ENCODE data around the gene EFR3B. TPM values are rescaled to one million over a fixed set of nuclear protein-coding genes. Genes with fewer than 3 reads are reported as not detected.

EFR3B gene
- polyA plus RNA-seq, 1 experiment: 0.11 TPM

DNA sequence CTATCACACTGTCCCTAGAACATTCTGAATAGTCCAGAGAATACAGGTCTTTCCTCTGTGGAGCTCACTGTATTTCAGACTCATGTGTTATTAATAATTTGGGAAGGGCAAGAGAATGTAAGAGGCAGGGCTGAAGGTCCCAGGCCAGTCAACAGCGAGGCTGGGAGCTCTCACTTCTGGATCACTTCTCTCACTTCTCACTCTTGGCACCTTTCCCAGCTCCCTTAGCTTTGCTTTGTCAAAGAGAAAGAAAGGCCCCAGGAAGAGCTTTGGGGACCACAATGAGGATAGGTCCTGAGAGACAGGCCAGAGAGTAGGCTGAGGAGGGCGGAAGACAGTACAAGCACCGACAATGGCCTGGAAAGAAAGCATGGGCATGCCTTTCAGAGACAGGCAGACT is 11.2 kb downstream of the EFR3B start:
- DNase-seq (ENCODE audit: low read depth): no peak
- CTCF ChIA-PET: no interaction called here
- no peak overlapping the region for H3K4me3 ChIP-seq (ENCODE audit: low read depth, low read length)
- POLR2A ChIA-PET: no interaction called here
- no peaks in the 10 kb centered on the region for H3K36me3 ChIP-seq (ENCODE audit: control insufficient read depth, insufficient read depth, low read length)
- TF ChIP-seq, protein P1, sequence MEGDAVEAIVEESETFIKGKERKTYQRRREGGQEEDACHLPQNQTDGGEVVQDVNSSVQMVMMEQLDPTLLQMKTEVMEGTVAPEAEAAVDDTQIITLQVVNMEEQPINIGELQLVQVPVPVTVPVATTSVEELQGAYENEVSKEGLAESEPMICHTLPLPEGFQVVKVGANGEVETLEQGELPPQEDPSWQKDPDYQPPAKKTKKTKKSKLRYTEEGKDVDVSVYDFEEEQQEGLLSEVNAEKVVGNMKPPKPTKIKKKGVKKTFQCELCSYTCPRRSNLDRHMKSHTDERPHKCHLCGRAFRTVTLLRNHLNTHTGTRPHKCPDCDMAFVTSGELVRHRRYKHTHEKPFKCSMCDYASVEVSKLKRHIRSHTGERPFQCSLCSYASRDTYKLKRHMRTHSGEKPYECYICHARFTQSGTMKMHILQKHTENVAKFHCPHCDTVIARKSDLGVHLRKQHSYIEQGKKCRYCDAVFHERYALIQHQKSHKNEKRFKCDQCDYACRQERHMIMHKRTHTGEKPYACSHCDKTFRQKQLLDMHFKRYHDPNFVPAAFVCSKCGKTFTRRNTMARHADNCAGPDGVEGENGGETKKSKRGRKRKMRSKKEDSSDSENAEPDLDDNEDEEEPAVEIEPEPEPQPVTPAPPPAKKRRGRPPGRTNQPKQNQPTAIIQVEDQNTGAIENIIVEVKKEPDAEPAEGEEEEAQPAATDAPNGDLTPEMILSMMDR (IDR thresholded peaks at IDR 0.05; ENCODE audit: insufficient read depth, low read depth, low read length): no peak
- H3K27me3 ChIP-seq (ENCODE audit: control insufficient read depth, insufficient read depth, low read length): 0 out of 2 replicates have a peak, but pooled peaks cover 2% of the 10 kb centered on the region

GRCh38 chr2:25054720-25055119 is 12.8 kb downstream of the EFR3B start:
- no peak for DNase-seq (ENCODE audit: low read depth)
- POLR2A ChIA-PET: no interaction called here
- Histone ChIP-seq H3K27me3 (ENCODE audit: control insufficient read depth, insufficient read depth, low read length) (0 out of 2 replicates have a peak, but pooled peaks cover 2% of the 10 kb centered on the region), H3K4me3 (ENCODE audit: low read depth, low read length) (no peak overlapping the region), H3K36me3 (ENCODE audit: control insufficient read depth, insufficient read depth, low read length) (no peaks in the 10 kb centered on the region)
- TF ChIP-seq, protein P1 (IDR thresholded peaks at IDR 0.05; ENCODE audit: insufficient read depth, low read depth, low read length): no peak
- CTCF ChIA-PET: no interaction called here

- no peaks in the 10 kb centered on the region for H3K36me3 ChIP-seq (ENCODE audit: control insufficient read depth, insufficient read depth, low read length)
- TF ChIP-seq, protein P1 (IDR thresholded peaks at IDR 0.05; ENCODE audit: insufficient read depth, low read depth, low read length): no peak
- ChIA-PET POLR2A (no interaction called here), CTCF (interaction anchor here (1.5 kb wide), 1 partner anchor 141 kb away, joined by 5 read pairs; no protein-coding TSS in a partner anchor)
- no peak overlapping the region for H3K4me3 ChIP-seq (ENCODE audit: low read depth, low read length)
- 0 out of 2 replicates have a peak, but pooled peaks cover 2% of the 10 kb centered on the region for H3K27me3 ChIP-seq (ENCODE audit: control insufficient read depth, insufficient read depth, low read length)
- DNase-seq (ENCODE audit: low read depth): no peak
These were observed 13.6 kb downstream of the EFR3B start for GRCh38 chr2:25055376-25055920.

DNA sequence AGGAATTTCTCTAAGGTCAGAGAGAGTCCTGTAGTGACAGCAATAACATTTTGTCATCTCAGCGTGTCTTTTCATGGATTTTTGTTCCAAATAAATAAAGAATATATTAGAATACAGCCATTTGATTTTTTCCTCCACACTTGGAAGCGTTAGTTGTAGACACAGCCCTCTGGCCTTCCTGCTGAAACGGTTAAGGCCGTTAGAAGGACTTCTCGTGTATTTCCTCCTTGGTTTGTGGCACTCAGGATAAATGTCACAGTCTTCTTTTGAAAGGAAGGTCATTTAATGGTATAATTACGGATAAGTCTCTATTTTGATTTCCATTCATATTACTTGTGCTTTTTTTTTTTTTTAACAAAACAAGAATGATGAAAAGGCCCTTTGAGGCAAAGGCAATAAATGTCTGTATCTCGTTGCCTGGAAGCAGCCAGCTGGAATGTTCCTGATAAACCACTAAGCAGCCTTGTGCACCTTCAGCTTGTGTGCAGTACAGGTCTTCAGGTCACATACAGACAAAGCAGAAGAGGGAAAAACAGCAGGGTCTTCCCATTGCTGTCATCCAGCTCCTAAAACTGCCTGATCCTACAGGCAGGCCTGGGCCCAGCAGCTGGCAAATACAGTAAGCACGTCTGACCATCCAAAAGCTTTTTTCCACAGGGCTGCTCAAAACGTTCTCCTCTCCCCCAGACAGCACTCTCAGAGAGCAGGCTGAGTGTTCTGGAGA is 14.4 kb downstream of the EFR3B start:
- no peaks in the 10 kb centered on the region for H3K36me3 ChIP-seq (ENCODE audit: control insufficient read depth, insufficient read depth, low read length)
- CTCF ChIA-PET: interaction anchor here (1.5 kb wide), 1 partner anchor 140 kb away, joined by 5 read pairs; no protein-coding TSS in a partner anchor
- no peak for DNase-seq (ENCODE audit: low read depth)
- 0 out of 2 replicates have a peak, but pooled peaks cover 2% of the 10 kb centered on the region for H3K27me3 ChIP-seq (ENCODE audit: control insufficient read depth, insufficient read depth, low read length)
- no peak overlapping the region for H3K4me3 ChIP-seq (ENCODE audit: low read depth, low read length)
- TF ChIP-seq, protein P1 (IDR thresholded peaks at IDR 0.05; ENCODE audit: insufficient read depth, low read depth, low read length): no peak
- POLR2A ChIA-PET: no interaction called here

DNA sequence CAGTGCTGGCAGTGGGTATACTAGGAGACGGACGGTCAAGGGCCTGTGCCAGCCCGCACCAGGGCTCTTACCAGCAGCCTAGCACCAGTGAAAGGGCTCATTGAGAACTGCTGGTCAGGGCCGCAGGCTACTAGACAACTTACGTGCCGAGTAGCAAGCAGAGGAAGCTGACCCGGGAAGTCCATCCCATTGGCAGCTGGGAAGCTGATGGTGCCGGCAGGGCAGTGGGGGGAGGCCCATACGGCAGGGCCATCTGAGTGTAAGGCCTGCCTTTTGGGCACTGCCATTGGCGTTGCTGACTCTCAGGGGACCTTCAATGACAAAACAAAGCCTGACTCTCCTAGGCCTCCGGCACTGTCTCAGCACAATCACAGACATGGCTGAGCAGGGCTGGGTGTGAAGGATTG is 20.6 kb downstream of the EFR3B start:
- H3K27me3 ChIP-seq (ENCODE audit: control insufficient read depth, insufficient read depth, low read length): peaks cover 4% of the 10 kb centered on the region; the same call in 1 of the 2 replicates
- TF ChIP-seq, protein P1 (IDR thresholded peaks at IDR 0.05; ENCODE audit: insufficient read depth, low read depth, low read length): no peak
- ChIA-PET CTCF (no interaction called here), POLR2A (no interaction called here)
- no peaks in the 10 kb centered on the region for H3K36me3 ChIP-seq (ENCODE audit: control insufficient read depth, insufficient read depth, low read length)
- H3K4me3 ChIP-seq (ENCODE audit: low read depth, low read length): no peak overlapping the region
- no peak for DNase-seq (ENCODE audit: low read depth)

Measured in BJ (cell line).